ENCODE measurements around the gene BLMH. TPM values are rescaled to one million over a fixed set of nuclear protein-coding genes. Genes with fewer than 3 reads are reported as not detected.
A peak's percentile ranks its signal among the peaks of the same experiment; 100 is the strongest.

BLMH gene
- total RNA-seq, 3 donors from 2014 or later = 20.5 to 29.4 (median 21.3) TPM

GRCh38 chr17:30253312-30253711 is 38.4 kb downstream of the BLMH start:
- Histone ChIP-seq H3K4me1 (no peaks in the 10 kb centered on the region), H3K4me3 (no peak overlapping the region), H3K9me3 (no peaks in the 10 kb centered on the region), H3K27me3 (no peaks in the 10 kb centered on the region), H3K36me3 (no peaks in the 10 kb centered on the region), H3K27ac (peak overlapping the region in 1 of 2 donors; percentile 43)
- peak in 1 of 2 donors; percentile 35 for DNase-seq (ENCODE audit: low spot score in 2 of 2)
- intact Hi-C loops (cut with DNase I; ENCODE audit: low total_unique reads) = no loop called here
- TF ChIP-seq CTCF (IDR thresholded peaks at IDR 0.05) (no peak), POLR2AphosphoS5 (IDR thresholded peaks at IDR 0.05) (peak in 1 of 3 donors; percentile 29)

GRCh38 chr17:30251931-30252330 is 39.8 kb downstream of the BLMH start:
- no peak for DNase-seq (ENCODE audit: low spot score in 2 of 2)
- Histone ChIP-seq H3K27ac (no peak overlapping the region), H3K4me1 (no peaks in the 10 kb centered on the region), H3K36me3 (no peaks in the 10 kb centered on the region), H3K27me3 (no peaks in the 10 kb centered on the region), H3K9me3 (no peaks in the 10 kb centered on the region), H3K4me3 (no peak overlapping the region)
- intact Hi-C loops (cut with DNase I; ENCODE audit: low total_unique reads) = no loop called here
- TF ChIP-seq POLR2AphosphoS5 (IDR thresholded peaks at IDR 0.05) = no peak
- TF ChIP-seq POLR2A (IDR thresholded peaks at IDR 0.05) = no peak
- TF ChIP-seq CTCF (IDR thresholded peaks at IDR 0.05) = no peak

- no peaks in the 10 kb centered on the region for H3K4me1 ChIP-seq
- no peak for DNase-seq (ENCODE audit: low spot score in 2 of 2)
- H3K9me3 ChIP-seq = no peaks in the 10 kb centered on the region
- H3K4me3 ChIP-seq = no peak overlapping the region
- intact Hi-C loops (cut with DNase I; ENCODE audit: low total_unique reads) = no loop called here
- TF ChIP-seq POLR2A (IDR thresholded peaks at IDR 0.05) = no peak
- TF ChIP-seq POLR2AphosphoS5 (IDR thresholded peaks at IDR 0.05) = no peak
- TF ChIP-seq CTCF (IDR thresholded peaks at IDR 0.05) = no peak
- no peaks in the 10 kb centered on the region for H3K27me3 ChIP-seq
- no peaks in the 10 kb centered on the region for H3K36me3 ChIP-seq
- no peak overlapping the region for H3K27ac ChIP-seq
Observed at GRCh38 chr17:30249460-30249859, 42.3 kb downstream of the BLMH start.

GRCh38 chr17:30248786-30249185 is 43.0 kb downstream of the BLMH start:
- no peak for TF ChIP-seq POLR2AphosphoS5 (IDR thresholded peaks at IDR 0.05)
- no peak for TF ChIP-seq CTCF (IDR thresholded peaks at IDR 0.05)
- TF ChIP-seq POLR2A (IDR thresholded peaks at IDR 0.05) = no peak
- Histone ChIP-seq H3K36me3 (no peaks in the 10 kb centered on the region), H3K27ac (no peak overlapping the region), H3K9me3 (no peaks in the 10 kb centered on the region), H3K4me1 (no peaks in the 10 kb centered on the region), H3K4me3 (no peak overlapping the region), H3K27me3 (no peaks in the 10 kb centered on the region)
- intact Hi-C loops (cut with DNase I; ENCODE audit: low total_unique reads) = no loop called here
- DNase-seq (ENCODE audit: low spot score in 2 of 2) = no peak

GRCh38 chr17:30246460-30246859 is 45.3 kb downstream of the BLMH start:
- Histone ChIP-seq H3K36me3 (no peaks in the 10 kb centered on the region), H3K4me1 (no peaks in the 10 kb centered on the region), H3K4me3 (no peak overlapping the region), H3K27ac (no peak overlapping the region), H3K9me3 (no peaks in the 10 kb centered on the region), H3K27me3 (no peaks in the 10 kb centered on the region)
- TF ChIP-seq POLR2A (IDR thresholded peaks at IDR 0.05) (no peak), CTCF (IDR thresholded peaks at IDR 0.05) (no peak), POLR2AphosphoS5 (IDR thresholded peaks at IDR 0.05) (no peak)
- DNase-seq (ENCODE audit: low spot score in 2 of 2) = no peak
- intact Hi-C loops (cut with DNase I; ENCODE audit: low total_unique reads) = no loop called here
